Omental fat pad (tissue), 4 donors: ENCODE measurements around the gene DBT. TPM values are rescaled to one million over a fixed set of nuclear protein-coding genes. Genes with fewer than 3 reads are reported as not detected.

ENCODE experiments used
- ATAC-seq: fragments of 150-250 bp; one replicate; pipeline ENCODE4 v1.9.1; 2016; ENCODE audit warnings: mild to moderate bottlenecking, moderate library complexity; ENCODE audit not compliant: low FRiP score
- DNase-seq: peaks from one replicate; pipeline ENCODE4 v3.0.0-alpha.2; 2019; ENCODE audit warnings: low spot score
- CTCF ChIP-seq, 3 donors: fragments of 450-650 bp; IDR thresholded peaks; one replicate each; pipeline ENCODE4 v1.5.1; 2016 to 2017; ENCODE audit warnings: antibody characterized with exemption in 3 of 3, mild to moderate bottlenecking in 3 of 3, moderate library complexity in 2 of 3
- total RNA-seq, 4 donors: library from RNA; depleted of rRNA; stranded (reverse); fragments of >200 nt; gene quantifications; one replicate each; pipeline ENCODE4 v1.1.0, GENCODE V29; 2016

The DBT gene
- total RNA-seq, 4 donors from 2014 or later = 3.4 to 9.8 (median 6.4) TPM

- DNase-seq (no peak), ATAC-seq (no peak)
- no peak for TF ChIP-seq CTCF (IDR thresholded peaks at IDR 0.05)
Measured at GRCh38 chr1:100198596-100198995, 51.0 kb downstream of the DBT start.

GRCh38 chr1:100188617-100189016, 61.0 kb downstream of the DBT start:
- TF ChIP-seq CTCF (IDR thresholded peaks at IDR 0.05) = no peak
- ATAC-seq (peak; percentile 23), DNase-seq (no peak)

GRCh38 chr1:100187912-100188311, 61.7 kb downstream of the DBT start:
- no peak for TF ChIP-seq CTCF (IDR thresholded peaks at IDR 0.05)
- ATAC-seq (no peak), DNase-seq (peak; percentile 31)

- no peak for DNase-seq
- no peak for ATAC-seq
- no peak for TF ChIP-seq CTCF (IDR thresholded peaks at IDR 0.05)
Measured at GRCh38 chr1:100184536-100184935, 65.1 kb downstream of the DBT start.

- DNase-seq (no peak), ATAC-seq (no peak)
- TF ChIP-seq CTCF (IDR thresholded peaks at IDR 0.05) = no peak
Measured at GRCh38 chr1:100183370-100183769, 66.3 kb downstream of the DBT start.

- ATAC-seq (no peak), DNase-seq (no peak)
- no peak for TF ChIP-seq CTCF (IDR thresholded peaks at IDR 0.05)
Measured at GRCh38 chr1:100178091-100178490, 71.5 kb downstream of the DBT start, which contains the start of gene LRRC39. LRRC39 (minus strand) TSS chr1:100178256; CDS start chr1:100168516, 9,740 bp downstream.

- ATAC-seq (no peak), DNase-seq (no peak)
- no peak for TF ChIP-seq CTCF (IDR thresholded peaks at IDR 0.05)
Measured at GRCh38 chr1:100177295-100178041, 72.2 kb downstream of the DBT start.
